ENCODE measurements around the gene IST1.
"Not testable (repeated sequence)": the region's sequence is repeated elsewhere in the genome, so short reads cannot be mapped to it uniquely, and the experiment has no call there.

Gene IST1

DNA sequence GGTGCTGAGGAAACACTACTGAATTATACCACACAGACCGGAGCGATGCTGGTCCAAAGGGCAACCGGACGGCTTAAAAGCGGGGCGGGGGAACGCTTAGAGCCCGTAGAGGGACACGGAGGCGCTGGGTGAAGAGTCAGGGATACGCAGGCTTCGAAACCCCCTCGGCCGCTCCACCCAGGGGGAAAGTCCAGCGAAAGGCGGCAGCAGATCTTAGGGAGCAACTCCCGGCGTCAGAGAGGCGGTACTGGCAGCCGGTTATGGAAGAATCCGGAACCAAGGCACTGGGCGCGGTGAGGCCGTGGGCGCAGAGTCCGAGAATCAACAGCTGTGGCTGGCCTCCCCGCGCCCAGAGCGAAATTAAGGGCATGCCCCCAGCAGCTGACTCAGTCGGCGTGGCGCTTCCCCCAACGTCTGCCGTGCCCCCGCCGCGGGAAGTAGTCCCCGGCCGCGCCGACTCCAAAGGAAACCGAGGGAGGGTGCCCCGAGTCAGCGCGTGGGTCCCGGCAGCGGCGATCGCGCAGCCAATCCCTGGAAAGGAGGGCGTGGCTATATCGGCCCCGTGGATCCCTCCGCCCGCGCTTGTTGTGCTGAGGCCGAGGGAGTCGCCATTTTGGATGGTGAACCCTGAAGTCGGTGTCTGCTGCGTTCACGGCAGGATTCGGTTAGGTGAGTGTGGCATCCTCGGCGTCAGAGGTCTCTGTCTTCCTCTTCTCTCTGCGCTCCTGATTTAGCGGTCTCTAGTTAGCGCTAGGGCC is at the start of gene IST1:
Gene IST1 (plus strand): TSS at position 611 of the 758 bp plus-strand sequence. CDS start 20,110 bp downstream, outside the sequence.
- peak; percentile 99 for DNase-seq (ENCODE audit: low read depth, low spot score)

DNA sequence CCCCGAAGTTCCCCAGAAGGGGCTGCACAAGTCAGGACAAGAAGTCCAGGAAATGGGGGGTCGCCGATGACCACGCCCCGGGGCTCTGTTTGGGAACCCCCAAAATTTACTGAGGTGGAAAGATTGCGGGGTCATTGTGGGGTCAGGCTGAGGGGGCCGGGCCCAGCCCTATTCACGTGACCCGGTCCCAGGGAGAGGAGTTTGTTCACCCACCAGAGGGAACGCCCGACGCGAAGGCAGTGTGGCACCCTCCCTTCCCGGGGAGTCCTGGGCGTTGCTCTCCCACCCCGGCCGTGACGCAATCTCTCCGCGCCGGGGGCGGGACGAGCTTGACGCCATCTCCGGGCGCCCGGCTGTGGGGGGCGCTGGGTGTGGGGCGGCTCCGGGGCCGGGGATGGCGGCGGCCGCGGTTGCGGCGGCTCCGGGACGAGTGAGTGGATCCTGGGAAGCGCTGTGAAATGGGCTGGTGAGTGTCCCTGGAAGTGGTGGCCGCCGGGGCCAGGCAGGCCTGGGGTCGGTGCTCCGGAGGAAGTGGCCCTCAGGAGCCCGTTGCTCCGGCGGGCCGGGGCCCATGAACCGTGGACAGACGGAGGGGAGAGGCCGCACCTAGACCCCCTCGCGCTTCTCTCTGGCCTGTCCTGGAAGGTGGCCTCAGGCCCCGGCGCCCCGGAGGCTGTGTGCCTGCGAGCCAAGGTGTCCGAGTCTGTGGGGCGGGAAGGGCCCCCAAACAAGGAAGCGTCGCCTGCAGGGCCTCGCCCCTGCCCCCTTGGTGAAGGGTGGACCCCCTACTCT is 49.5 kb upstream of the IST1 start, which contains the start of gene ATXN1L:
Gene ATXN1L (plus strand): TSS at position 338 of the 792 bp plus-strand sequence. CDS start 3,765 bp downstream, outside the sequence.
- DNase-seq (ENCODE audit: low read depth, low spot score), result peak; percentile 97

DNA sequence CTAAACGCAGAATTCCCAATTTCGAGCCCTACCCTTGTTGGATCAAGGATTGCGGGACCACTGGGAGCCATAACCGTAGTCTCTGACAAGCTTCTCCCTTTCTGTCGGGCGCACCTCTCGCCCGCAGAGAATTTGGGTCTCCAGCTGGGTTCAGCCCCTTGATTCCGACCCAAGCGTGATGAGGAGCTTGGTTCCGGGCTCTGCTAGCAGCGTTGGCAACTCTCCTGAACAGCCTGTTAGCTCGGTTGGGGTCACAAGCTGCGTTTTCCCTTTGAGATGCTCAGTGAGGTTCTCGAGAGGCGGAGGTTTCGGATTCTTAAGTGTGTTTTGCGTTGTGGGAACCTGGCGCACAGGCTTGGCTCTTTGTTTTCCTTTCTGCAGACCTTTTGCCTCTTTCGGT is 48.9 kb upstream of the IST1 start:
- peak; percentile 42 for DNase-seq (ENCODE audit: low read depth, low spot score)

DNA sequence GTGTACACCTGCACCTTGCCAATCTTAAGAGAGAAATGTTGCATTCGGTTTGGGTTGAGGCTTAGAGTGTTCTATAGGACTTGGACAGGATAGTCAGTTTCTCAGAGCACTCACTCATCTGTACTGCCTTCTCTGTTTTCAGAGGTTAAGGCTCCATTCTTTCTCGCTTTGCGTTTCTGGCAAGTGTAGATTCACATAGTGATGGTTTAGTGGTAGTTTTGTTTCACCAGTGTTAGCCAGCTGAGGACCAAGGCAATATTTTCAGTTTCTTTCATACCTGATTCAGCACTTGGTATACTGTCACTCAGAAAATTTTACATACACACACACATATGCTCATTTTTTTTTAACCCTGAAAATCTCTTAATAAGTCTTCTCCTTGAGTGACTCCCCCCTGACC is 48.2 kb upstream of the IST1 start:
- no peak for DNase-seq (ENCODE audit: low read depth, low spot score)

DNA sequence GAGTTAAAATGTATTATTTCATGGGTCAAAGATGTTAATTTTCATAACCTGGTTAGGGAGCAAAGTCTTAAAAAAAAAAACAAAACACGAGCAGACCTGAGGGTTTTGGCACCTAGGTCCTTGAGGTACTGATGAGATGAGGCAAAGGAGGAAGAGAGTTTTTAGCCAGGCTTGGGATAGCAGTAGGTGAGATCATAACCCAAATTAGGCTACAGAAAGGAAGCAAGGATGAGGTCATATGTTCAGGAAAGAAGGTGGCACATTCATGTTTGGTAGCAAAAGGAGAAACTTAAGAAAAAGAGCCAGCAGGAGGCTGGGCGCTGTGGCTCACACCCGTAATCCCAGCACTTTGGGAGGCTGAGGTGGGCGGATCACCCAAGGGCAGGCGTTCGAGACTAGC is 46.7 kb upstream of the IST1 start:
- no peak for DNase-seq (ENCODE audit: low read depth, low spot score)

DNA sequence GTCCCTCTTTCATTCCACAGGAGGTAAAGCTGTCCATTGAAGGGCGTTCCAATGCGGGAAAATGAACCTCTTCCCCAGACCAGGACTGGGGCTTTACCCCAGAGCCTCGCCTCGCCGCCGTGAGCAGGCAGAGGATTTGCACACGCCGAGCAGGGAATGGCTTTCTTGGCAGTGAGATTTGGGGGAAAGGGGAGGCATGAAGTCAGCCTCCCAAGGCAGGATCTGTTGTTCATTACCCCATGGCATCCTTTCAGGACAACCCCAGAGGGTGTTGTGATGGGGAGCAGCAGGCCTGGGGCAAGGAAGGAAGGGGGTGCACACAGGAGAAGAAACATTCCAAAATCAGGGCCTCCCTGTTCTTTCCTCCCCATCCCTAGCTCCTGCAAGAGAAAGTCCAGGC is 43.6 kb upstream of the IST1 start:
- DNase-seq (ENCODE audit: low read depth, low spot score), result no peak

DNA sequence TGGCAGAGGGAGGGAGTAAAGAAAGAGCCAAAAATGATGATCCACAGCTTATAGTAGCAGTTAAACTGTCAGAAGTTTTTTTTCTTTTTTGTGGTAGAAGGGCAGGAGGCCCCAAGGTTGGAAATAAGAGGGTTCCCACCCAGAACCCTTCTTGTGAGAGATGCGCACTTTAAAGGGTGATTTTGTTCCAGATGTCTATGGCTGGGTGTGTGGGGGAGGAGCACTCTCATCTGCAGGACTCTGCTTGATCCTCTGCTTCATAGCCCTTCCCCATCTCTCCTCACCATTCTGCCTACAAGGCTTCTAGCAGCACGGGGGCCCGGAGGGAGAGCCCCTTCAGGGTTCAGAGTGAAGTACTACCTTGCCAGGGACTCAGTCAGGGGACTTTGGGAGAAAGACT is 43.2 kb upstream of the IST1 start:
- DNase-seq (ENCODE audit: low read depth, low spot score), result no peak

DNA sequence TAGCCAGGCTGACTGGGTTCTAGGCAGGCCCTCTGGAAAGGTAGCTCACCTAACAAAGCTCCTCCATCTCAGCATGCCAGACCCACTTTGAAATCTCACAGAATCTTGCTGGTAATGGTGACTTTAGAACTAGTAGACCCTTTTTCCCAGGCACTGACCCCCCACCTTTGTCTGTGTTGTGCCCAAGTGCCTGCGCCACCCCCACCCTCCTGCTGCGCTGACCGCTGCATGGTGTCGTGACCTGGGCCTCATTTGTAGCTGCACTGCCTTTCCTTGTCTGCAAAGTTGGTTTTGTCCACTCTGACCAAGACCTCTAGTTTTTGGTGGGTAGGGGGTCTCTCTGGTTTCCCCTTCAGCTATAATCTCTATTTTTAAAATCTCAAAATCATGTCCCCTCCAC is 42.8 kb upstream of the IST1 start:
- DNase-seq (ENCODE audit: low read depth, low spot score), result no peak

DNA sequence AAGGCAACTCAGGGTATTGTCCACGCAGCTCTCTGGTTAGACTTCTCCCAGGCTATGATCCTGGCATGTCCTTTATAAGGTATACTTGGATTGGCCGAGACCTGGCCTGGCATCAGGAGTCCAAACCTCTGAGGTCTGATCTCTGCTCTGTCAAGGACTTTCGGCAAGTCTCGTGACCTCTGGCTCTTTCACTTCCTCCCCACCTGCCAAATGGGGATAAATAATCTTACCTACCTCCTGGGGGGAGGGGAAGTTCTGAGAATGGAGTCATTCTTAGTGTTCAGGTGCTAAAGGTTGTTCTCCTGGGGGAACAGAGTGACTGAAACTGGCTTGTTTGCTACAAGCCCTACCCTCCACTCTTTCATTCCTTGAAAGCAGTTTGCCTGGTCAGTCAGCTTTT is 41.9 kb upstream of the IST1 start:
- no peak for DNase-seq (ENCODE audit: low read depth, low spot score)

DNA sequence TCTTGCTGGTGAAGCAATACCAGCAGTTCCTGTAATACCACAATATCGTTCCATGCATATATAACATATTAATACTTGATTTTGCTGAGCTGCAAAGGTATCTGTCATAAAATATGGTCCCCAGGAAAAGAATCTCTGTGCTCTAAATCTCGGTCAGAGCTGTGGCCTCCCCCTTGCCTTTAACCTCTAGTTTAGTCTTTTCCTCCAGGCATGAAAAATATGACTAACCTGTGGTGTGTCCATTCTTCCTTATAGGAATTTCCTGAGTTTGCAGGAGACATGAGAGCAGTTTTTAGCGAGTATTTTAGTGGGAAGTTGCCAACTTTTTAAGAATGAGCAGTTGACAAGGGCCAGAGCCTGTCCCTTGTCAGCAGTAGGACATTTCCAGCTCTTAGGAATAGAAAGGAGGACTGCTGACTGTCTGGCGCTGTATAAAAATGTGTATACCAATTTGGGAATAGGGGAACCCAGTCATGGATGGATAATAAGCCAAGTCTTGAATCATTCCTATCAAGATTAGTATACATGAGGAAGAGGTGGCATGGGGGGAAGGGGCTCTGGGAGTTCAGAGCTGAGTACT is 40.9 kb upstream of the IST1 start:
- peak; percentile 9 for DNase-seq (ENCODE audit: low read depth, low spot score)

DNA sequence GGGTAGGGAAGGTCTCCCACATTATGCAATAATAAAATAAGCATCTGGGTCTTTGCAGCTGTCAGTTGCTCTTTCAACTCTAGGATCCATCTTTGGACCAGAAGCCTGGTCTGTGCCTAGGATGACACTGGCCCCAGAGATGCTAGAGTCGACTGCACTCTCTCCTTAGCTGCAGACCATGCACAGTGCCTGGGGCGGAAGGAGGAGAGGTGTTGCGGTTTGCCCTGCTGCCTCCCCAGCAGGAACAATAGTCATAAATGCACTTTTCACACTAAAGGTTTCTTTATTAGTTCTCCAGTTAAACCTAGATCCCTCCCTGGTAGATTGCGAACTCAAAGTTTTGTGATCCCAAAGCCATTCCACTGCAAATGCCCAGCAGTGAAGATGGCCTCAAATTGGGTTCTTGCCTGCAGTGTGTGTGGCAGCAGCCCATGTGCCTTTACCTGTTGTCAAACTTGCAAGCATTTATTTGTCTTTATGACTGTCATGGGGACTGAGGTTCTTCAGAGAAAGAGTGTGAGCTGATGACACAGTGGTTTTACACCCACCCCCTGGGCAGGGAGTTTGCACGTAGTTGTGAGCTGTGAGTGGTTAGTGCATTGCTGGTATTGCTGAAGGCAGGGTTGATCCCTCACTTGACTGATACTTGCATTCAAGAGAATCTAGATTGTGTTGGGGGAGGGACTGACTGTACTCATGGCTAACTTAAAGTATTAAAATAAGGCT is 39.2 kb upstream of the IST1 start:
- DNase-seq (ENCODE audit: low read depth, low spot score), result no peak

DNA sequence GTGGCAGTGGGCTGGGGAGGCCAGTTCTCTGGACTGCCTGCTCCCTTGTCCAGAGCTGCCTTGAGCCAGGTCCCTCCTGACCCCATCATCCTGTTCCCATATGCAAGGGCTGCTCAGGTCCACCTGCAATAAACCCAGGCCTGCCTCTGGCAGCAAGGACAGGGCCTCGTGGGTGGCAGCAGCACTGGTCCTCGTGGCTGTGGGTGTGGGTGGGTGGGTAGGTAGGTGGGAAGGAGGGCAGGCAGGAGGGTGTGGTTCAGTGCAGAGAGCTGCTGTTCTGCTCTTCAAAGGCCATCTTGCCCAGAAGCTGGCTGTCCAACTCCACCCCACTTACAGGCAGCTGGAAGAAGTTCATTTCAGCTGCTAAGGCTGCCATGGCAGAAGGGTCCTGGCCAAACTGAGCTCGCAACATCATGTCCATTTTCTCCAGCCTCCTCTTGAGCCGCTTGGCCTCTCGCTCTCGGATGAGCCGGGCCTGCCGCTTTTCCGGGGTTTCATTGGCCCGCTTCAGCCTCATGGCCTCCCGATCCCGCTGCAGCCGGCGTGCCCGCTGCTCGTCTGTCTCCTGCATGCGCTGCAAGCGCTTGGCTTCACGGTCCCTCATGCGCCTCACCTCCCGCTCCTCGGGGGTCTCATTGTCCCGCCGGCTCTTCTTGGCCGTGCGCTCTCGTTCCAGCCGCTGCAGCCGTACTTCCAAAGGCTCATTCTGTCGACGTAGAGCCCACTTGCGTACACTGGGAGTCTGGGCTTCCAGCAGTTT is 35.4 kb upstream of the IST1 start:
- no peak for DNase-seq (ENCODE audit: low read depth, low spot score)

DNA sequence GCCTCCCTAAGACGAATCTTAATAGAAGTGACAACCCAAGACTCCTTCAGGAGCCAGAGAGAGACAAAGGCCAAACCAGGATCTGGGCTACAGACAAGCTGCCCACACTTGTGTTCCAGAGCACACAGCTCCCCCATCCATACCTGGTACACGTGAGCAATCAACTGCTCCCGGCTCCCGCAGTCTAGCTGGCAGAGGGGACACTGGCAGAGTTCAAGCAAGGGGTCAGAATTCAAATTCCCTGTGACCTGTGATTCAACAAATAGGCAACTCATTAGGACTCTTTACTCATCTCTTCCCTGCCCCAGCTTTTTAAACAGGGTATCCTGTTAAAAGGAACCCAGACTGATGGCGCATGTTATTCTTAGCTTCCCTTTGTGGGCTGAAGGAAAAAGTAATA is 31.3 kb upstream of the IST1 start:
- DNase-seq (ENCODE audit: low read depth, low spot score), result no peak

DNA sequence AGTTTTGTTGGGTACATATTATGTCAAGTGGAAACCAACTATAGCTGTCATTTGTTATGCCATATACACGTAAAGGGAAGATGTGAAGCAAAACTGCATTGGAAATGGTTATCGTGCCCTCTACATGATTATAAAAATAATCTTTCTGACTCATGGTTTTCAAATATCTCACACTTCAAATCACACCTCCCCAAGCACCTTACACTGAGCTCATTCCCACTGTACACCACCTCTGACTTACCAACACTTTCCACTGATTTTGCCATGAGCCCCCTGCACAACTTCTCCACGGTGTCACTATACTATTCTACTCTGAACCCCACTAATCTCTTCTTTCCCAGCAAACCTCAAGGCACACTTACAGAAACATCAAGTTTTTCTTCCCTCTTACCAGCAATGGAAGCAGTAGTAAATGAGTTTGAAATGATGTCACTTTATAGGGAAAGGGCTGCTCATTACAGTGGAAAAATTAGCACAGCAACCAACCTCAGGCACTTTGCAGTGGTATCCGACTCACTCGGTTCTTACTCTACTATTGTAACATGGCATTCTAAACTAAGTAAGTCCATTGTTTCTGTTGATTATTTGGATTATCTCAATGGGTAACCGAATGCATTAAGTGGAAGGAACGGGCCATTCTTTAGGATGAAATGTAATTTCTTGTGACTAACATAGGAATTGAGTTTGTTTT is 30.0 kb upstream of the IST1 start:
- no peak for DNase-seq (ENCODE audit: low read depth, low spot score)

DNA sequence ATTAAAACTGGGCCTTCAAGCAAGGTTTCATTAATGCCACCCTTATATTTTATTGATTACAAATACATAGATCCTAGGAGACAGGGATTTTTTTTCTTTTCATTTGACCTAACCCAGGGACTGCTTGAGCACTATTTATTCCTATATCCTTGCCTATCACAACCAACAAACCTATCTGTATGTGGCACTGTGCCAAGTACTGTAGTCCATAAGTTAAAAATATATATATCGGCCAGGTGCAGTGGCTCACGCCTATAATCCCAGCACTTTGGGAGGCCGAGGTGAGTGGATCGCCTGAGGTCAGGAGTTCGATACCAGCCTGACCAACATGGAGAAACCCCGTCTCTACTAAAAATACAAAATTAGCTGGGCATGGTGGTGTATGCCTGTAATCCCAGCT is 28.2 kb upstream of the IST1 start:
- DNase-seq (ENCODE audit: low read depth, low spot score), result not testable (repeated sequence)

DNA sequence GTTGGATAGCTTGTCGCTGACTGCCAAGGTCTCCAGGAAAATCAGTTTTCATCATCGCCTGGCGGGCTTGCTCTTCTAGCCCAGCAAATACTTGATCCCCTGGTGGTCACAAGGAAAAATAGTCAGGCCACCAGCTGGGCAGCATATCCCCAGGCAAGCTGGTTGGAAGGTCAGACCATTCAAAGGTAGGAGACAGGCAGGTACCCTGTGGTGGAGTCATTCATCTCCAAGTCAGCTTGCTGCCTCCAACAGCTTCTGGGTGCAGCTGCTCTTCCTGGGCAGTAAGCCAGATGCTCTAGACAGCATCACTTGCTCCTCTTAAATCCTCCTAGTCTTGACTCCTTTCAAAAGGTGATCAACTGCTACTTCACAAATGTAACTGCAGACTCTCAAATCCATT is 27.4 kb upstream of the IST1 start:
- no peak for DNase-seq (ENCODE audit: low read depth, low spot score)

DNA sequence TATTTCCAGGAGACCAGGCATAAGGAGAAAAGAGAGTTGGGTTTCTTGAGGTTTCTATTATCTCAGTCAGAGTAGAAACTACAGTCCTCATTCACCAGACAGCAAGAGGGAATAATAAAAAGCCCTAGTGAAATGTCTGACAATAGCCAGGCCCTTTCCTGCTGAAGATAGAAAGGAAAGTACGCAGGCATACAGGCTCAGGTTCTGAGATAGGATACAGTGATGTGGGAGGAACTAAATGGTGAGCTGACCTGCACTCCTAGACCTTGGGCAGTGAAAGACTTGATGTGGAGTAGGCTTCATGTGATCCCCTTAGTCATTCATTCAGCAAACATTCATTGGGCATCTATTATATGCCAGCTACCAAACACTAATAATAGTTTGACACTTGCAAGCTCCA is 26.2 kb upstream of the IST1 start:
- DNase-seq (ENCODE audit: low read depth, low spot score), result no peak

DNA sequence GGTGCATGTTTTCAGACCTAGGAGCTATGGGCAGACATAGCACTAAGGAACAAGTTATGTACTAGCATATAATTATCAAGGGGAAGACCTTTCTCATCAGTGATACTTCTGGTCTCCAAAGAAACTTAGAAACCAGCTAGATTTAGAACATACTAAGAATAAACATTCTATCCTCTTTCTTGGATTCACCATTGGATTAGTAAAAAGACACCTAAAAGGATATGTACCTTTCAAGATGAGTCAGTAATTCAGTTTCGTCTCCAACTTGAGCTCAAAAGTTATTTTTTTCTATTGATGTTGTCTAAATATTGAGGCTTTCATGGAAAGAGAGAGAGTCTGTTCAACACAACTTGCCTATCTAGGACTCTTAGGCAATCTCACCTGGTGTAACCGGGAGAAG is 24.5 kb upstream of the IST1 start:
- DNase-seq (ENCODE audit: low read depth, low spot score), result no peak

DNA sequence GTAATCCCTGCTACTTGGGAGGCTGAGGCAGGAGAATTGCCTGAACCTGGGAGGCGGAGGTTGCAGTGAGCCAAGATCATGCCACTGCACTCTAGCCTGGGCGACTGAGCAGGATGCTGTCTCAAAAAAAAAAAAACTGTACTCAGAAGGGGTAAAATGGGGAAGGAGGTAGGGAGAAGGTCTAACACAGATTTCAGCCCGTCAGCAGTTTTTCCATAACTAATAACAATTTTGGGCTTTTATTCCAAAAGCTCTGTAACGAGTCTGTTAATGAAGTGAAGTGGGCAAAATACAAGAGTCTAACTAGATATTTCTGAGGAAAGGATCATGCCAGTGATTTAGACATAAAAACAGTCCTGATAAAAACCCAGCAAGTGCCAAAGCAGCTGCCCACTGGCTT is 22.1 kb upstream of the IST1 start:
- no peak for DNase-seq (ENCODE audit: low read depth, low spot score)

DNA sequence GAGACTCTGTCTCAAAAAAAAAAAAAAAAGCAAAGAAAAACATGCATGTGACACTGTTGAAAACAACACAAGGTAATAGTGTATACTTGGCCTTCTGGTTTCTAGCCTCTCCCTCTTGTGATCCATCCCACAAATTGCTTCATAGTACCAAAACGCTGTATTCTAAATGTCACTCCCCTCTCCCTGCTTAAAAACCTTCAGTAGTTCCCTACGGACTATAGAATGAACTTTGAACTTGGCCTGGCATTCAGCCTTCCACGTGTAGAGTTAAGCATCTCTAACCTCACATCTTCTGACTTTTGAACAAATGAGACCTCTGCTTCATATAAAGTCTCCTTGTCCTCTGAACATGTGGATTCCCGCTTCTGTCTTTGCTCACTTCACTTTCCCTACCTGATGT is 16.4 kb upstream of the IST1 start:
- DNase-seq (ENCODE audit: low read depth, low spot score), result no peak

DNA sequence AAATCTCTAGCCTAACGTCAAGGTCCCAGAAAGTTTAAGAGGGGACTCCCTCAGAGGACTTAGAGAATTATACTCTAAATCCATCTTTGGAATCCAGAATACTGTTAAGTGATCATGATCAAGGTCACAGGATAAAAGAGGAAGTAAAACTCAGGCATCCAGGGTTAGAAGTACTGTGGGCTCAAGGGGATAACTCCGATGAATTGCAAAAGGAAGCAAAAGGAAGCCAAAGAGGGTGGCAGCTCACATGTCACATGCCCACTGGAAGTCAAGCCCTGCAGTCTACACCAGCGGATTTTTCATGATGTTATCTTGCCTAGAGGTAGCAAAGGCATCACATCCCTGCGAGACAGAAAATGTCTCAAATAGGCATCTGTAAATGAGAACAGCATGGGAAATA is 15.2 kb upstream of the IST1 start:
- DNase-seq (ENCODE audit: low read depth, low spot score), result no peak
